GM19035 (cell line): ENCODE data around the gene RGS9.
"Not testable (repeated sequence)": the region's sequence is repeated elsewhere in the genome, so short reads cannot be mapped to it uniquely, and the experiment has no call there.

Experiments
- ATAC-seq: cut with Tn5 transposase; IDR thresholded peaks from one replicate; pipeline ENCODE4 v1.9.1; 2021; ENCODE audit not compliant: unreplicated experiment

Gene RGS9

GRCh38 chr17:65109990-65110680 lies 27.0 kb upstream of the RGS9 start:
- no peak for ATAC-seq

- ATAC-seq, result no peak
Measured at GRCh38 chr17:65115839-65116238, 21.3 kb upstream of the RGS9 start.

- not testable (repeated sequence) for ATAC-seq
Measured at GRCh38 chr17:65116515-65116914, 20.7 kb upstream of the RGS9 start.

- ATAC-seq, result no peak
Measured at GRCh38 chr17:65117384-65118035, 19.7 kb upstream of the RGS9 start.

GRCh38 chr17:65121368-65121767 lies 15.8 kb upstream of the RGS9 start:
- ATAC-seq, result no peak

- ATAC-seq, result no peak
Measured at GRCh38 chr17:65121916-65122806, 15.0 kb upstream of the RGS9 start.

- ATAC-seq, result peak; percentile 80
Measured at GRCh38 chr17:65122836-65123756, 14.1 kb upstream of the RGS9 start.

- no peak for ATAC-seq
Measured at GRCh38 chr17:65123757-65124675, 13.2 kb upstream of the RGS9 start.

- ATAC-seq, result no peak
Measured at GRCh38 chr17:65130832-65131231, 6.3 kb upstream of the RGS9 start.

GRCh38 chr17:65131240-65131639 lies 5.9 kb upstream of the RGS9 start:
- ATAC-seq, result no peak

GRCh38 chr17:65131946-65132345 lies 5.2 kb upstream of the RGS9 start:
- ATAC-seq, result no peak

- no peak for ATAC-seq
Measured at GRCh38 chr17:65134035-65134434, 3.1 kb upstream of the RGS9 start.

GRCh38 chr17:65139101-65139764 lies 2.1 kb downstream of the RGS9 start:
- ATAC-seq, result no peak

GRCh38 chr17:65142247-65142646 lies 5.1 kb downstream of the RGS9 start:
- no peak for ATAC-seq

GRCh38 chr17:65143889-65144604 lies 6.9 kb downstream of the RGS9 start:
- no peak for ATAC-seq

- no peak for ATAC-seq
Measured at GRCh38 chr17:65145743-65146142, 8.6 kb downstream of the RGS9 start.

- ATAC-seq, result no peak
Measured at GRCh38 chr17:65147955-65148354, 10.8 kb downstream of the RGS9 start.

- peak; percentile 85 for ATAC-seq
Measured at GRCh38 chr17:65154770-65155589, 17.8 kb downstream of the RGS9 start.
